ENCODE measurements around the gene DHX8.

The DHX8 gene

DNA sequence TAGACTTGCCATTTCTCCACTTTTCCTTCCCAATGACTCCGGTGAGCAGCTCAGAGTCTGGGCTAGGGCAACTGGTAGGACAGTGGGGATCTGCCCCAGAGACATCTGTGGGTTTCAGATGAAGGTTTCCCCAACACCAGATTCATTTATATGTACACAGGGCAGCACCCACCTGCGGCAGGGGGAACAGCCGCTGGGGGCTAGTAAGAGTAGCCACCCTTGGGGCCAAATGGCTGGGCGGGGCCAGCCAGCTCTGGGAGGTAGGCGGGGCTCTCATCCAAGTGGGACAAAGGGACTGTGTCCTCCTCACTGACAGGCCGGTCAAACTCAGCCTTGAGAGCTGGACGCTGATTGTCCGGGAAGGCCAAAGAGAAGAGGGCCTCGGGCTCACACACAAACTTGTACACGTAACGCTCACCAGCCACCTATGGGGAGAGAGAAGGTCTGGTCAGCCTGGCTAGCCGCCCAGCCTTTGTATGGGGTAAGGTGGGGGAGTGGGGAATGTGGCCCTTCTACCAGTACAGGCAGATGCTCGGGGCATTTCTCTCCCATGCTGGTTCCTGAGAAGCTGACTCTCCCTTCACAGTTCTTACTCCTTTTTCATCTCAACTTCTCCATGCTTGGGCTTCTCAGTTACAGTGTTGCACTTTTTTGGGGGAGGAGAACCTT is 44.7 kb downstream of the DHX8 start:
- DNase-seq, result no peak

DNA sequence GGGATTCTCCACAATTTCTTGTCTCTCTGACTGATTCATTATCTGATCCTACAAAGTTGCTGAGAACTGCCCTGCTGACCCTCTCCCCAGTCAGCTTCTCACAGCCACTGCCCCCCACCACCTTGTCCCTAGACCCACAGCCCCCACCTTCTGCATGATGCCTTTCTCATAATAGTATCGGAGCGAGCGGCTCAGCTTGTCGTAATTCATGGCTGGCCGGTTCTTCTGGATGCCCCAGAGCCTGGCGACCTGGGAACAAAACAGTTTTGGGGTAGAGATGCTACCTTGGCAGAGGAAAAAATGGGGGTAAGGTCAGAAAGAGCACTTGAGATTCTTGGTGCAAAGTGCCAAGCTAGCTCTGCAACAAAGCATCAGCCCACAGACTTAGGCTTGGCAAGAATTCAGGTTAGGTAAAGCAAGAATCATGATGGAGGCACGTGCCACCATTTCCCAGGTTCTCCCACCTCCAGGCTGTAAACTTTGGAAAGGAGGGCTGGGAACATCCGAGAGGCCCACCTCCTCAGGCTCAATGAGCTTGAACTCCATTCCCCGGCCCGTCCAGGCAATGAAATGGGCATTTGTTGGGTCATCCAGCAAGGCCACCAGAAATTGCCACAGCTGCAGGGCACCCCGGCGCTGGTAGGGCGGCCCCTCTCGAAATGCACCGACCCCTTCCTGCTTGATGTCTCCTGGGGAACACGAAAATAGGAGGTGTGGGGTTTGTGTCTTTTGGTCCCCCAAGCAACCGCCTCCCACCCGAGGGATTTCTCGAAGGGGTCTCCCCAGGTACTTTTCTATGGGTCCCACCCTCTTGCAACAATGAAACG is 45.4 kb downstream of the DHX8 start:
- DNase-seq, result no peak

DNA sequence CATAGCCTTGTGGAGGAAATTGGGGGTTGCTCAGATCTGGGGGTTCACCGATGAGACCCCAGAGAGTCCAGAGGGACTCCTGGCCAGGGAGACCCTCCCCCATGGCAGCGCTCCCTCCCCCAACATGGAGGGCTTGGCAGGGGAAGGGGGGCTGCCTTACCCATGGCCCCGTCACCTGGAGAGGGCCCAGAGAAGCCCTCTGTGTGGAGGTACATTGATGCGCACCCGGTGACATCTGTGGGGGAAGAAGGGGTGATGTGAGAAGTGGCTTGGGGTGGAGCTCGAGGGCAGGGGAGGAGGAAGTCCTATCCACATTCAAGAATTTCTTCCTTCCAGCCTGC is 46.1 kb downstream of the DHX8 start:
- DNase-seq, result no peak

DNA sequence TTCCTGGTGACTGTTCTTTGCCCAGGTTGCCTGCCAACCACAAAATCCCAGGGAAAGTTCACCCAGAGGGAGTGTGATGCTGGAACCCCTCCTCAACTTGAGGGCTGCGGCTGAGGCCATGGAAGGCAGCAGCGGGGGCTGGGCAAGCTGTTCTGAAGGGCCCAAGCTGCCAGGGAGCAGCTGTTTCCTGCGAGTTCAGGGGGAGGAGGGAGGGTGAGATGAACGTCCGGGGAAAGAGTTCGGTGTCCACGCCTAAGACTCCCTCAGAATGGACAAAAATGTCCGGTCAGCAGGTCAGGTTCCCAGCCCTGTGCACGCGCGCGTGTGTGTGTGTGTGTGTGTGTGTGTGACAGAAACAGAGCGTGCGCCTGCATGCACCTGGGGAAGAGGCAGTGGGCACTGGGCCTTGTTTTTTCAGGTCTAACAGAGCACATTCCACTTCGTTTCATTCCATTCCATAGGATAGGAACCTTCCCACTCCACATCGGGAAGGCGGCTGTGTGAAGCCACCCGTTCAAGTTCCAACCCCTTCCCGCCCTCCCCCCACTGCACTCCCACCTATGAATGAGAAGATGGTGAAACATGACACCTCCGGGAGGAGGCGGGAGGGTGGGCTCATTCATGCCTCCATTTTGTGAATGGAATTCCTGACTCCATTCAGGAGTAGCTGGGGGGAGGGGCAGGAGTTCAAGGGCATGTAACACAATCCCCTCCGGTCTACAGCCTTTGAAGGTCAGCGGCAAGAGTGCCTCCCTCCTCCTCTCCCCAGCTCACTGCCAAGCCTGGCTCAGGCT is 46.7 kb downstream of the DHX8 start:
- no peak for DNase-seq

DNA sequence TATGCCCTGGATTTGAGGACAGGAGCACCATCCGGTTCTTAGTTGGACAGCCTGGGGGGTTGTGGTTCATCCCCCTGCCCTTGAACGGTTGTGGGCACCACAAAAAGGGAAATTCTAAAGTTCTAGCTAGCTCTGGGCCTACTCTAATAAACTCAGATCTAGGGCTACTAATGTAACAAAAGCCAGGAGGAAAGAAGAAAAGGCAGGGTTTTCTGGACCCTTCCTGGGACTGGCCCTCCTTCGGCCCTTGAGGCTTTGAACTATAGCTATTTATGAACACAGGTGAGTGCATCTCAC is 47.3 kb downstream of the DHX8 start:
- no peak for DNase-seq

DNA sequence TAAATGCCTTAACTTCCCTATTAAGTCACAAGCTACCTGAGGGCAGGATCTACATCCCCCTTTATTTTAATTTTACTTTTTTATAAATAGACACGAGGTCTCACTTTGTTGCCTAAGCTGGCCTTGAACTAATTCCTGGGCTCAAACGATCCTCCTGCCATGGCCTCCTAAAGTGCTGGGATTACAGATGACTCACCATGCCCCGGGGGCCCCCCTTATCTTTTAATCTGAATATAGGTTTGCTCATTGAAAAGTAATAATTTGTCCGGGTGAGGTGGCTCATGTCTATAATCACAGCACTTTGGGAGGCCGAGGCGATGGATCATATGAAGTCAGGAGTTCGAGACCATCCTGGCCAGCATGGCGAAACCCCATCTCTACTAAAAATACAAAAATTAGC is 48.2 kb downstream of the DHX8 start:
- DNase-seq, result no peak

DNA sequence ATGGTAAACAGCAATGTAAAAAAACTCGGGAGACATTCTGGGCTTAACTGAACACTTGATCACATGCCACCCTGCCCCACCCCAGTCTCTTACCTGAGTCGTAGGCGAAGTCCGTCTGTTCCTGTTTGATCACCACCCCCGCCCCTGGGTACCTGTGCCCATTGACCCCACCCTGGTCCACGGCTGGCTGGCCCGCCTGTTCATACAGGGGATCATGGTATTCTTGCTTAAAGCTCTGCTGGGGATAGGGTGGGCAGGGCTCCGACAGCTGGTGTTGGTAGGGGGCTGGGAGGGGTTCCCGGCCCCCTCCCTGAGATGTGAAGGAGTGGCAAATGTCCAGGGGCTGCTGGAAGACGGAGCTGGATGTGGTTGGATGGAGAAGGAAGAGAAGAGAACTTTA is 48.8 kb downstream of the DHX8 start:
- DNase-seq, result no peak

DNA sequence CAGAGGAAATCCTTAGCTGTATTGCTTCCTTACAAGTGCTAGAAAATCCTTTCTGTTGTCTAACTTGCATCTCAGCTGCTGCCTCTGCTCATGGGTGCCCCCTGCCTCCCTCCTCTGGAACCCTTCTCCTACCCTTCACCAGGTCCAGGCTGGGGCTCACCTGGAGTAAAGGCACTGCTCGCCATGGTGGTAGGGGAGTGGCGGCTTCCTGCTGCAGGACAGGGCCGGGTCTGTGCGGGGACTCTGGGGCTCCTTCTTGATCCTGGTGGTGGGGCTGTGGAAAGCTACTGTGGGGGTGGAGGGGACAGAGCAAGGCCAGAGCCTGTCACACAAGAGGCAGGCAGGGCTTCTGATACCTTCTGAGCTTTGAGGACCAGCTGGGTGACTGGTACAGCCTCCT is 49.9 kb downstream of the DHX8 start:
- no peak for DNase-seq

GRCh38 chr17:43534909-43535308 is 51.1 kb downstream of the DHX8 start:
- DNase-seq, result no peak

DNA sequence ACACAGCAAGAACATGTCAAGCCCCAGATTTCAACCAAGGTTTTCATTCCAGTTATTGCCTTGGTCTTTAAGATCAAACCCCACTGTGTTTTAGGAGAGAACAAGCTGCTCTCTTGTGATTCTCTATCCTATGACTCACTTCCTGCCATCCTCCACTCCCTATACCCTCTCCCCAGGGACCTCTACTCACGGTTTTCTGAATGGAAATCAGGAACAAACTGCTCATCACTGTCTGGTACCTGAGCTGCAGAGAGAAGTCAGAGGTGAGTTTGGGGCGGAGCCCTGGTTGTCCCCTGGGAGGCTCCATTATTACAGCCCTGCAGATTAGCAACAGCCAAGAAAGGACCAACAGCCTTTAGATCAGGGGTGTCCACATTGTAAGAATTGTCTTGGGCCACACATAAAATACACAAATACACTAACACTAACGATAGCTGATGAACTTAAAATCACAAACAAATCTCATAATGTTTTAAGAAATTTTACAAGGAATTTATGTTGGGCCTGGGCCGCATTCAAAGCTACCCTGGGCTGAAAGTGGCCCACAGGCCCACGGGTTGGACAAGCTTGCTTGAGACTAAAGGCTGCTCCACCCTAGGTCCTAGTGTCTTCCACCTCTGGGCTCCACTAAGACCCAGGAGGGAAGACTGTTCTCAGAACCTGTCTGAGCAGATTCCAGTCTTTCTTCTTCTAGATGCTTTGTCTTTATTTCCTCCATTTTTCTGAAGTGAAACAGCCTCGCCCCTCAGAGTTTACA is 52.6 kb downstream of the DHX8 start:
- no peak for DNase-seq

GRCh38 chr17:43540821-43541674 is 57.3 kb downstream of the DHX8 start:
- no peak for DNase-seq

GRCh38 chr17:43542859-43543258 is 59.1 kb downstream of the DHX8 start:
- DNase-seq, result no peak

DNA sequence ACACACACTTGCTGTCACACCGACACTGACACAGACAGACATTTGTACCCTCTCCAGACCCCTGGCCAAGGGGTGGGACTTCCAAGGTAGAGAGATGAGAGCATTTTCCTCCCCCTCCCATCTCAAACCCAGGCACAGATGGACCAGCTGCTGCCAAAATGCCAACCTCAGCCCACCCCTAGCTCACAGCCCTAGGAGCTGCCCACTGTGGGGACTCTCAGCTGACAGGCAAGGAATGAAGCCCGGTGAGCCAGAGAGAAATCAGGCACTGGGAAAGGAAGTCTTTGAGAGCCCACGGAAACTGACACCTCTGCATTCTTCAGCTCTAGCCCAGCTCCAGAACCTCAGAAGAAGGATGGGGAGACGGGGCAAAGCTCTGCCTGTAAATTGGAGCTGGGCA is 59.5 kb downstream of the DHX8 start:
- DNase-seq, result no peak

- DNase-seq, result no peak
These were observed 60.2 kb downstream of the DHX8 start for GRCh38 chr17:43543771-43544575.

DNA sequence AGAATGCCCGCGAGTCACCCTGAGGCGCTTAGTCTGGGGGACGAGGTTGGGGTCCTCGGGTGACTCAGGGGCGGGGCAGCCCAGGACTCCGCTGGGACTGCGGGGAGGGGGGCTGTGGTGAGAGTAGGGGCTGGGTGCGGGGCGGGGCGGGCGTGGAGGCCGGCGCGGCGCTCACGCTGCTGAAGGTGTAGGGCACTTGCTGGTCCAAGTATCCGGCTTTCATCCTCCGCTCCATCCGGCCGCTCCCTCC is 61.5 kb downstream of the DHX8 start:
- no peak for DNase-seq

DNA sequence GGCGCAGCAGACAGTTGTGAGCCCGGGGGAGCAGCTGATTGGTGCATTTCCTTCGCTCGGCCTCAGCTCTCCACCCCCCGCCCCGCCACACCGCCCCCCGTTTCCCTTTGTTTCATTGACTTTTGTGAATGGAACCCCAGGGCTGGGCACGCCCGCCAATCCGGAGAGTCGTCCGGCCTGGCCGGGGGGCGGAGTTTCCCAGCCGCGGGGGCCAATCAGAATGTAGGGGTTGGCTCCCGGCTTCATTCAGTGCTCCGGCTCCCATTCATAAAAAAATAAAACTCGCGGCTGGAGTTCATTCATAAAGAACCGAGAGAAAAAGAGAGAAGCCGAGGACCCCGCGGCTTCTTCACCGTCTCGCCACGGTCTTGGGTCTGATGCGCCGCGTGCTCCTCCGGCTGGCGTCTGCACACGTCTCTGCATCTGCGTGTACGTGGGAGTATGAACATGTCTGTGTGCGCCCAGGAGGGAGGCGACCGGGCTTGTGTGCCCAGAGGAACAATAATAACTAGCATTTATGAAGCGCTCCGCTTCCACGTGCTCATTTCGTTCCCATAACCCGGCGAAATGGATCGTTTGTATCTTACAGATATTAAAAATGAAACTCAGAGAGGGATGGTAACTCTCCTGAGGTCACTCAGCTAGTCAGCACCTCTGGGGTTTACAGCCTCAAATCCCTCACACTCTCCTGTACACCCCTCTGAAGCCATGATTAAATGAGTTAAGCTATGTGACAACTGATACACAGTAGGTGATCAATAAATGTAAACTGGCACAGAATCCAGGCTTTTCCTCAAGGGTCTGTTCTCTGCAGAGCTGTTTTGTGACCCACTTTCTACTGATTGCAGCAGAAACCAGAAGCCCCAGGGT is 62.8 kb downstream of the DHX8 start, which contains the start of gene ETV4:
Gene ETV4, minus strand, starts transcription at position 22 of the 870 bp plus-strand sequence. CDS start 723 bp downstream, outside the sequence.
- peak; percentile 89 to 92 for DNase-seq

- no peak for DNase-seq
These were observed 63.4 kb downstream of the DHX8 start for GRCh38 chr17:43547189-43547550.

GRCh38 chr17:43547659-43548256 is 64.0 kb downstream of the DHX8 start:
- no peak for DNase-seq

- DNase-seq, result no peak
These were observed 65.1 kb downstream of the DHX8 start for GRCh38 chr17:43548689-43549379.

- no peak for DNase-seq
These were observed 65.7 kb downstream of the DHX8 start for GRCh38 chr17:43549496-43549895.

All from CD4-positive, alpha-beta T cell treated with Interferon alpha-2 for 1 hour (primary cell).